ENCODE measurements around the gene PRR5.

DNA sequence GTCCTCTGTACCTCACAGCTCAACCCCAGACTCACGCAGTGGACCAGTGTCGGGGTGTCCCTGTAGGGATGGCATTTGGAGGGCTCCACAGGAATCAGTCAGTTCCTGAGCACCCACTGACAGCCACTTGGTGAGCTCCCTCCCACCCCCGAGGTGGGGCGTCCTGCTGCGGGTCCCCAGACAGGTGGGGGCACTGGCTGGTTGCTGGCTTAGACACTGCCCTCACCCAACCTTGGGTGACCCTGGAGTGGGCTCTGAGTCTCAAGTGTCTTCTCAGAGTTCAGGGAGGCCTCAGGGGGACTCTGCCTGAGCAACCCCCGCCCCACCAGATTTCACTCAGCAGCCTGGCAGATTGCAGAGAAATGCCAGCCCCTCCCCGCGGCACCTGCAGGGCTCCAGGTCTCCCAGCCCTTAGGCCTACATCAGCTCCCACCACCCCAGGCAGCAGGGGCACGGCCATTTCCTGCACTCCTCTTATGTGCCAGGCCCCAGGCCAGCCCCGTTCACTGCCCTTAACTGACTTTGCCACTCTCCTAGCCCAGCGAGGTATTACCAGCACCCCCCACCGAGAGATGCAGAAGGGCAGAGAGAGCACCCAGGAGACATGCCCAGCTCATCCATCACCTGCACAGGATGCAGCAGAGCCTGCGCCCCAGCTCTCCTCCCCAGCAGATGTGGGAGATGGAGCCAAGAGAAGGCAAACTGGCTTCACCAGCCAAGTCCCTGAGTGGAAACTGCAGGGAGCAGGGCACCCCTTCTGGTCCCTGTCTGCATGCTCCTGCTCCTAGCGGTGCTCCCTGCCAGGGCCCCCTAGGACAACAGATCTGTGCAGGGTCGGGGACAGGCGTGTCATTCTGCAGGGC, 2.4 kb downstream of the PRR5 start:
- TF ChIP-seq, protein P1, sequence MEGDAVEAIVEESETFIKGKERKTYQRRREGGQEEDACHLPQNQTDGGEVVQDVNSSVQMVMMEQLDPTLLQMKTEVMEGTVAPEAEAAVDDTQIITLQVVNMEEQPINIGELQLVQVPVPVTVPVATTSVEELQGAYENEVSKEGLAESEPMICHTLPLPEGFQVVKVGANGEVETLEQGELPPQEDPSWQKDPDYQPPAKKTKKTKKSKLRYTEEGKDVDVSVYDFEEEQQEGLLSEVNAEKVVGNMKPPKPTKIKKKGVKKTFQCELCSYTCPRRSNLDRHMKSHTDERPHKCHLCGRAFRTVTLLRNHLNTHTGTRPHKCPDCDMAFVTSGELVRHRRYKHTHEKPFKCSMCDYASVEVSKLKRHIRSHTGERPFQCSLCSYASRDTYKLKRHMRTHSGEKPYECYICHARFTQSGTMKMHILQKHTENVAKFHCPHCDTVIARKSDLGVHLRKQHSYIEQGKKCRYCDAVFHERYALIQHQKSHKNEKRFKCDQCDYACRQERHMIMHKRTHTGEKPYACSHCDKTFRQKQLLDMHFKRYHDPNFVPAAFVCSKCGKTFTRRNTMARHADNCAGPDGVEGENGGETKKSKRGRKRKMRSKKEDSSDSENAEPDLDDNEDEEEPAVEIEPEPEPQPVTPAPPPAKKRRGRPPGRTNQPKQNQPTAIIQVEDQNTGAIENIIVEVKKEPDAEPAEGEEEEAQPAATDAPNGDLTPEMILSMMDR (IDR thresholded peaks at IDR 0.05): no peak
- TF ChIP-seq EZH2 (IDR thresholded peaks at IDR 0.05; ENCODE audit: borderline replicate concordance, insufficient read depth, low read depth, low read length, poor library complexity, severe bottlenecking): no peak

Data from B cell (primary cell).